Naive thymus-derived CD4-positive, alpha-beta T cell (primary cell): ENCODE measurements around the gene BRD3. TPM values are rescaled to one million over a fixed set of nuclear protein-coding genes. Genes with fewer than 3 reads are reported as not detected.

Experiments used
- ATAC-seq: fragments of 150-1000 bp; cut with Tn5 transposase; 2 replicates; pipeline ENCODE4 v1.10.0; 2021; ENCODE audit warnings: mild to moderate bottlenecking, moderate library complexity
- CTCF ChIA-PET: fragments of 350-600 bp; sonication (Branson Sonifier 250); formaldehyde crosslinking; loops from one replicate; lab custom pipeline; 2021; ENCODE audit warnings: antibody characterized with exemption; lab: Charles Lee
- POLR2A ChIA-PET: fragments of 350-600 bp; sonication (Branson Sonifier 250); formaldehyde crosslinking; loops from one replicate; lab custom pipeline; 2021; ENCODE audit warnings: antibody characterized with exemption, inconsistent platforms; lab: Charles Lee
- DNase-seq, 9 donors: peaks; one replicate each; pipeline versions ENCODE4 v3.0.0 to v3.0.0-alpha.2; 2020 to 2022; ENCODE audit warnings: mixed read lengths in 1 of 9
- H3K27ac ChIP-seq: one replicate; pipeline ENCODE4 v1.7.0; 2013; ENCODE audit warnings: mild to moderate bottlenecking, low read depth, low read length, moderate library complexity
- H3K27me3 ChIP-seq, 2 donors: one replicate each; pipeline ENCODE4 v1.7.0; 2013; ENCODE audit warnings: low read length in 2 of 2, mild to moderate bottlenecking in 2 of 2, moderate library complexity in 2 of 2; ENCODE audit not compliant: control insufficient read depth in 2 of 2, insufficient read depth in 2 of 2
- H3K36me3 ChIP-seq, 3 experiments: 1 replicate in 2 of 3; 2 replicates in 1 of 3; pipeline ENCODE4 v1.7.0; 2013; ENCODE audit warnings: low read length in 3 of 3, mild to moderate bottlenecking in 3 of 3, moderate library complexity in 1 of 3; ENCODE audit not compliant: insufficient read depth in 3 of 3, control insufficient read depth in 2 of 3
- H3K4me1 ChIP-seq, 2 donors: one replicate each; pipeline ENCODE4 v1.7.0; 2013; ENCODE audit warnings: low read length in 2 of 2, mild to moderate bottlenecking in 2 of 2, moderate library complexity in 1 of 2; ENCODE audit not compliant: control insufficient read depth in 2 of 2, insufficient read depth in 2 of 2
- H3K4me3 ChIP-seq: 2 replicates; pipeline ENCODE4 v1.7.0; 2013; ENCODE audit warnings: mild to moderate bottlenecking, low read length
- H3K9me3 ChIP-seq, 3 experiments: 1 replicate in 2 of 3; 2 replicates in 1 of 3; pipeline ENCODE4 v1.7.0; 2013; ENCODE audit warnings: low read length in 3 of 3; ENCODE audit not compliant: control insufficient read depth in 2 of 3
- H3K27ac Mint-ChIP-seq, 9 donors: one replicate each; pipeline ENCODE4 v1.8.0; 2020 to 2022; ENCODE audit warnings: mixed read lengths in 9 of 9, mild to moderate bottlenecking in 8 of 9, moderate library complexity in 5 of 9, inconsistent platforms in 2 of 9
- H3K27me3 Mint-ChIP-seq, 5 donors: one replicate each; pipeline ENCODE4 v1.8.0; 2021 to 2022; ENCODE audit warnings: mixed read lengths in 5 of 5, mild to moderate bottlenecking in 1 of 5
- H3K36me3 Mint-ChIP-seq, 5 donors: one replicate each; pipeline ENCODE4 v1.8.0; 2020 to 2022; ENCODE audit warnings: mixed read lengths in 5 of 5, mild to moderate bottlenecking in 3 of 5, inconsistent platforms in 1 of 5
- H3K4me1 Mint-ChIP-seq, 7 donors: one replicate each; pipeline ENCODE4 v1.8.0; 2020 to 2022; ENCODE audit warnings: mixed read lengths in 7 of 7, mild to moderate bottlenecking in 3 of 7, inconsistent platforms in 1 of 7
- H3K4me3 Mint-ChIP-seq, 10 donors: one replicate each; pipeline ENCODE4 v1.8.0; 2020 to 2022; ENCODE audit warnings: mild to moderate bottlenecking in 10 of 10, mixed read lengths in 10 of 10, moderate library complexity in 6 of 10, inconsistent platforms in 2 of 10
- H3K9me3 Mint-ChIP-seq, 11 donors: one replicate each; pipeline ENCODE4 v1.8.0; 2020 to 2022; ENCODE audit warnings: mixed read lengths in 11 of 11, mild to moderate bottlenecking in 4 of 11, inconsistent platforms in 1 of 11, moderate library complexity in 1 of 11
- intact Hi-C, 2 donors: fragments of 100-400 bp; cut with micrococcal nuclease; formaldehyde crosslinking; loops; one replicate each; pipeline ENCODE4 v1.15.1; 2023
- polyA plus RNA-seq, 2 donors: library from polyadenylated mRNA; unstranded; fragments of 300-500 nt; fragmentation: Illumina TruSeq; gene quantifications; one replicate each; pipeline ENCODE4 v1.2.3, GENCODE V29; 2021
- total RNA-seq, 6 experiments: library from RNA in 5 of 6; stranded (reverse) in 5 of 6; gene quantifications; 1 replicate in 5 of 6; 2 replicates in 1 of 6; pipeline ENCODE4 v1.2.3 and lab custom pipeline; 2021 to 2026

The BRD3 gene
- total and polyA plus RNA-seq, 7 experiments from 2014 or later = 12.4 to 49.7 (median 36.4) TPM

DNA sequence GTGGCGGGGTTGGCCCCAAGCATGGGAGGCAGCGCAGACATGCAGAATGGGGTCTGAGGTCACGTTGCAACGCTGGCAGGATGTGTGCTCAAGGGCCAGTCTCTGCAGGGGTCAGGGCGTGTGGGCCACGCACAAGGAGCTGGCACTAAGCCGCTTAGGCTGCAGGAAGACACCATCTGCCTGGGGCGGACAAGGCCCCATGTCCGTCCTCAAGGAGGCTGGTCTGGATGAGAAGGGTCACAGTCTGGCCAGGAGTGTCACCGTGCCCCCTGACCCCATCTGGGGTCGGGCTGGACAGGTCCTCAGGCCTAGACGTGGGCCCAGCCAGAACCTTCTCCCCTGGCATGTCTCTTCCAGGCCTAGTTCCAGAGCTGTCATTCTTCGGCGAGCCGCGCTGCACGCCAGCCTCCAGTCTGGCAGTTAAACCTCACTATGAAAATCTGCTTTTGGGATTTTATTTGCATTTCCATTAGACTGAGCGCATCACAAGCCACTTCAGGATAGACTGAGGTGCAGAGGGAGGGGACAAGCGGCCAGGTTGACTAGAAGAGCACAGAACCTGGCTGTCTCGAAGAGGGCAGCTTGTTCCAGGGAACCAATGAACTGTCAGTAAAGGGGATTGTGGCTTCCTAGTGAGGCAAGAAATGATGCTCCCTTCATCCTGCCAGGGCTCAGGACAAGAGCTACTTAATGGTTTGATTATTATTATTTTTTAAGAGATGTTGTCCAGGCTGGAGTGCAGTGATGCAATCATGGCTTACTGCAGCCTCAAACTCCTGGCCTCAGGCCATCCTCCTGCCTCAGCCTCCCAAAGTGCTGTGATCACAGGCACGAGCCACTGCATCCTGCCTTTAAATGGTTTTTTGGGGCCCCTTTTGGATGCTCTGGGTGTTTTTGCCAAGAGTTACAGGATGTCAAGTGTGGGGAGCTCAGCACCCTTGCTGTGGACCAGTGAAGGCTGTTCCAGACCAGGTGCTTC lies 38.3 kb downstream of the BRD3 start:
- no peaks in the 10 kb centered on the region for H3K27me3 Mint-ChIP-seq
- H3K9me3 Mint-ChIP-seq = no peaks in the 10 kb centered on the region
- no peak overlapping the region for H3K4me3 ChIP-seq
- ChIA-PET POLR2A (no interaction called here), CTCF (no interaction called here)
- intact Hi-C loops = loop anchor here (5.0 to 10.0 kb wide), 2 partner anchors 652 to 1875 kb away; partner anchors contain the start of genes CAMSAP1 (in 1 of the 2), STKLD1 (in 1 of the 2) and SURF4 (in 1 of the 2)
- H3K4me3 Mint-ChIP-seq = no peak overlapping the region
- peak overlapping the region in 1 of 9 donors; percentile 38 for H3K27ac Mint-ChIP-seq
- no peak overlapping the region for H3K27ac ChIP-seq
- ATAC-seq (no peak), DNase-seq (no peak)
- peaks cover 0 to 19% (median 7%) of the 10 kb centered on the region in 5 donors for H3K36me3 Mint-ChIP-seq
- H3K27me3 ChIP-seq = no peaks in the 10 kb centered on the region
- peaks cover 5 to 7% of the 10 kb centered on the region in 2 donors for H3K4me1 ChIP-seq
- no peaks in the 10 kb centered on the region for H3K9me3 ChIP-seq
- peaks cover 0 to 34% (median 4%) of the 10 kb centered on the region in 3 experiments for H3K36me3 ChIP-seq
- peaks cover 0 to 18% (median 8%) of the 10 kb centered on the region in 7 donors for H3K4me1 Mint-ChIP-seq

DNA sequence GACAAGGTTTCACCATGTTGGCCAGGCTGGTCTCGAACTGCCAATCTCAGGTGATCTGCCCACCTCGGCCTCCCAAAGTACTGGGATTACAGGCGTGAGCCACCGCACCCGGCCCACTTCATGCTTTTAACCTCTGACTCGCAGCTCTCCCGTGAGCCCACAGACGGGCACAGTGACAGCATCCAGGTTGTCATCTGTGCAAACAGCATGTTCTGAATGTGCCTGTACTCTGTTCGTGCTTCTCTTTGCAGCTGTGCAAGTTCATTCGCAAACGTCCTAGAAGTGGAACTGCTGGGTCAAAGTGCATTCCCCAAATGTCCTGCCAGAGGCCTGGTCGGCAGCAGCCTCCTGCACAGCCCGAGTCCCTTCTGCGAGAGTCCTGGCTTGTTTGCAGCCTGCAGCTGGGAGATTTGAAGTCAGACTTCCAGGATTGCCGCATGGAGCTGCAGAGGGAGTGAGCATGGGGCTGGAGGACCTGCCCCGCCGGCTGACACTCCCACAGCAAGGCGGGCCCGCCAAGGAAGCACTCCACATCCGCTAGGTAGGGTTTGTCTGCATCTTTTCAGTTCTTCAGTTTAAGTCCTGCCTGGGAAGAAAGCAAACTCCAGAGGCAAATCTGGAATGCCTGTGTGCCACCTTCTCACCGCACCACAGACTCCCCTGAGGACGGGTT lies 39.1 kb downstream of the BRD3 start:
- Histone ChIP-seq H3K4me3 (no peak overlapping the region), H3K4me1 (peaks cover 5 to 7% of the 10 kb centered on the region in 2 donors), H3K36me3 (peaks cover 0 to 25% (median 4%) of the 10 kb centered on the region in 3 experiments), H3K27ac (no peak overlapping the region), H3K27me3 (no peaks in the 10 kb centered on the region), H3K9me3 (no peaks in the 10 kb centered on the region)
- CTCF ChIA-PET = no interaction called here
- DNase-seq (no peak), ATAC-seq (no peak)
- POLR2A ChIA-PET = interaction anchor here (4.2 kb wide), 1 partner anchor 106 kb away, joined by 18 read pairs; the partner anchor contains the start of gene WDR5
- Mint-ChIP-seq H3K27ac (no peak overlapping the region), H3K4me3 (peak overlapping the region in 2 of 10 donors; percentile 17 to 51), H3K4me1 (peaks cover 0 to 22% (median 11%) of the 10 kb centered on the region in 7 donors), H3K9me3 (no peaks in the 10 kb centered on the region), H3K27me3 (no peaks in the 10 kb centered on the region), H3K36me3 (peaks cover 0 to 19% (median 7%) of the 10 kb centered on the region in 5 donors)
- intact Hi-C loops = loop anchor here (5.0 to 10.0 kb wide), 2 partner anchors 651 to 1876 kb away; partner anchors contain the start of genes CAMSAP1 (in 1 of the 2), STKLD1 (in 1 of the 2) and SURF4 (in 1 of the 2)

DNA sequence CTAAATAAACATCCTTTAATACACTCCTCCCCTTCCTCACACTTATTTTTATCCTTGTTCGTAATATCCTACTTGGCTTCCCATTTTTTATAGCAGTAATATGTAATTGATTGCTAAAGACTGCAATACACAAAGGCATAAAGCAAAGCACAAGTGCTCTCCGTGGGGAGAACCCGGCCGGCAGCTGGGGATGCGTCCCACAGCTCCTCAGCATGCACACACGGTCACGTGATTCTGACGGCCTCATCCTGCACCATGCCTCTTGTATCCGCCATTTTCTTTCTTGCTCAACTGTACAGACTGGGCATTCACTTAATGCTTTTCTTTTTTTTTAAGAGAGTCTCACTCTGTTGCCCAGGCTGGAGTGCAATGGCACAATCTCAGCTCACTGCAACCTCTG lies 39.8 kb downstream of the BRD3 start:
- peaks cover 0 to 21% (median 11%) of the 10 kb centered on the region in 7 donors for H3K4me1 Mint-ChIP-seq
- no peaks in the 10 kb centered on the region for H3K27me3 ChIP-seq
- H3K4me1 ChIP-seq = peaks cover 5 to 7% of the 10 kb centered on the region in 2 donors
- H3K27ac ChIP-seq = no peak overlapping the region
- peak overlapping the region in 5 of 9 donors; percentile 19 to 69 (median 25) for H3K27ac Mint-ChIP-seq
- peaks cover 0 to 19% (median 2%) of the 10 kb centered on the region in 3 experiments for H3K36me3 ChIP-seq
- no peak overlapping the region for H3K4me3 ChIP-seq
- peaks cover 0 to 13% (median 2%) of the 10 kb centered on the region in 5 donors for H3K36me3 Mint-ChIP-seq
- H3K27me3 Mint-ChIP-seq = no peaks in the 10 kb centered on the region
- DNase-seq (no peak), ATAC-seq (no peak)
- no peaks in the 10 kb centered on the region for H3K9me3 ChIP-seq
- ChIA-PET CTCF (no interaction called here), POLR2A (interaction anchor here (4.2 kb wide), 1 partner anchor 107 kb away, joined by 18 read pairs; the partner anchor contains the start of gene WDR5)
- H3K9me3 Mint-ChIP-seq = no peaks in the 10 kb centered on the region
- intact Hi-C loops = loop anchor here (5.0 to 10.0 kb wide), 2 partner anchors 651 to 1877 kb away; partner anchors contain the start of genes CAMSAP1 (in 1 of the 2), STKLD1 (in 1 of the 2) and SURF4 (in 1 of the 2)
- peak overlapping the region in 8 of 10 donors; percentile 10 to 73 (median 42) for H3K4me3 Mint-ChIP-seq

DNA sequence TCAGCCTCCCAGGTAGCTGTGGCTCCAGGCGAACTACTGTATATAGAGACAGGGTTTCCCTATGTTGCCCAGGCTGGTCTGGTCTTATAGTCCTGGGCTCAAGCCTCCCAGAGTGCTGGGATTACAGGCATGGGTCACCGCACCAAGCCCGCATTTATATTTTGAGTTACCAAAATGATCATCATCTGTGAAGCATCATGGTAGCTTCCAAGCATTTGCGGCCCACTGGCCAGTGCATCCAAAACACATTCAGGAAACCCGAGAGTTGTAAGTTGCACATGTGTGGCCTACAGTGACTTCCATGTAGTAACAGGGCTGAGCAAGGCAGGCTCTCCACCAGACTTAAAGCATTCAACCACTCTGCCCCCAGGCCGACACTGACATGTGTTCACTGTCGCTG lies 40.3 kb downstream of the BRD3 start:
- Mint-ChIP-seq H3K27ac (peak overlapping the region in 2 of 9 donors; percentile 19 to 24), H3K27me3 (no peaks in the 10 kb centered on the region), H3K4me3 (peak overlapping the region in 8 of 10 donors; percentile 36 to 82 (median 58)), H3K9me3 (no peaks in the 10 kb centered on the region), H3K36me3 (peaks cover 0 to 10% (median 0%) of the 10 kb centered on the region in 5 donors), H3K4me1 (peaks cover 0 to 21% (median 11%) of the 10 kb centered on the region in 7 donors)
- intact Hi-C loops = loop anchor here (5.0 to 10.0 kb wide), 2 partner anchors 650 to 1877 kb away; partner anchors contain the start of genes CAMSAP1 (in 1 of the 2), STKLD1 (in 1 of the 2) and SURF4 (in 1 of the 2)
- Histone ChIP-seq H3K9me3 (no peaks in the 10 kb centered on the region), H3K27ac (no peak overlapping the region), H3K36me3 (peaks cover 0 to 15% (median 0%) of the 10 kb centered on the region in 3 experiments), H3K4me1 (peaks cover 5 to 7% of the 10 kb centered on the region in 2 donors), H3K4me3 (no peak overlapping the region), H3K27me3 (no peaks in the 10 kb centered on the region)
- ChIA-PET CTCF (no interaction called here), POLR2A (interaction anchor here (4.2 kb wide), 1 partner anchor 107 kb away, joined by 18 read pairs; the partner anchor contains the start of gene WDR5)
- DNase-seq (no peak), ATAC-seq (no peak)

DNA sequence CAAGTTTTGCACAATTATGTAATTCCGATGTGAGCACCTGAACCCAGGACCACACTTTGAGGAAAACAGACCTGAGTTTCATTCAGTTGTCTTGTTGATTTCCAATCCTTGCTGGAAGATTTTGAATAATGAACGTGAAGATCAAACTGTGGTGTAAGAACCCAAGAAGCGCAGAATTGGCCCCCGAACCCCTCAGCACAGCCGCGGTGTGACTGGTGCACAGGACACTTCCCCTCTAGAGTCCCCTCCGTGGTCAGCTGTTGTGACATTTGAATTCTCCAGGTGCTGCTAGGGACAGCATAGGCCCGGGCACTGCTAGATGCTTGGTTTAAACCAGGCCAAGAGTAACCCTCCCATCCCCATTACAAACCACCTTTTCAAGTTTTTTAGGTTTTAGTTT lies 40.8 kb downstream of the BRD3 start:
- Mint-ChIP-seq H3K9me3 (no peaks in the 10 kb centered on the region), H3K27me3 (no peaks in the 10 kb centered on the region), H3K4me3 (peak overlapping the region; percentile 1 to 82 (median 62)), H3K4me1 (peaks cover 0 to 21% (median 11%) of the 10 kb centered on the region in 7 donors), H3K27ac (peak overlapping the region in 2 of 9 donors; percentile 33 to 56), H3K36me3 (peaks cover 0 to 10% (median 0%) of the 10 kb centered on the region in 5 donors)
- no peak overlapping the region for H3K4me3 ChIP-seq
- peaks cover 0 to 15% (median 0%) of the 10 kb centered on the region in 3 experiments for H3K36me3 ChIP-seq
- no peaks in the 10 kb centered on the region for H3K9me3 ChIP-seq
- H3K27me3 ChIP-seq = no peaks in the 10 kb centered on the region
- ChIA-PET POLR2A (interaction anchor here (0.5 to 4.2 kb wide), 2 partner anchors 108 to 141 kb away, joined by 5 to 18 read pairs; partner anchors contain the start of gene WDR5), CTCF (no interaction called here)
- DNase-seq (no peak), ATAC-seq (no peak)
- intact Hi-C loops = loop anchor here (5.0 to 10.0 kb wide), 2 partner anchors 650 to 1878 kb away; partner anchors contain the start of genes CAMSAP1 (in 1 of the 2), STKLD1 (in 1 of the 2) and SURF4 (in 1 of the 2)
- H3K4me1 ChIP-seq = peaks cover 5 to 7% of the 10 kb centered on the region in 2 donors
- H3K27ac ChIP-seq = no peak overlapping the region
